GM10266 (cell line): Measurements from ENCODE around the gene PGGHG.

Source experiments
- DNase-seq: peaks from one replicate; pipeline ENCODE4 v3.0.0; 2012; ENCODE audit errors: extremely low spot score
- TF ChIP-seq, protein P1 (sequence below): IDR thresholded peaks from 2 replicates; pipeline ENCODE4 v1.5.1; 2012; ENCODE audit warnings: mild to moderate bottlenecking, low read depth; ENCODE audit not compliant: control insufficient read depth, insufficient read depth; ENCODE audit errors: missing control alignments

Gene PGGHG

DNA sequence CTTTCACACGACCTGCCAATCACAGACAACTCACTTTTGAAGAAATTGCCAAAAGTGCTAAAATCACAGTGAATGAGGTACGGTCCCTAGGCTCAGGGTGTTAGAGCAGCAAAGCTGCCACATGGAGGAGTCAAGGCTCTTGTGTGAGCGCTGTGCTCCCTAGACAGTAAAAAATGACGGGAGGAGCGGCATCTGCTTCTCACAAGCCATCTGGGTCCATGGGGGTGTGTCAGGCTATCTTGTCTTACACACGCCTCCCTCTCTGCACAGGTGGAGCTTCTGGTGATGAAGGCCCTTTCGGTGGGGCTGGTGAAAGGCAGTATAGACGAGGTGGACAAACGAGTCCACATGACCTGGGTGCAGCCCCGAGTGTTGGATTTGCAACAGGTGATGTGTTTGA, 37.4 kb upstream of the PGGHG start:
- no peak for DNase-seq
- TF ChIP-seq, protein P1, sequence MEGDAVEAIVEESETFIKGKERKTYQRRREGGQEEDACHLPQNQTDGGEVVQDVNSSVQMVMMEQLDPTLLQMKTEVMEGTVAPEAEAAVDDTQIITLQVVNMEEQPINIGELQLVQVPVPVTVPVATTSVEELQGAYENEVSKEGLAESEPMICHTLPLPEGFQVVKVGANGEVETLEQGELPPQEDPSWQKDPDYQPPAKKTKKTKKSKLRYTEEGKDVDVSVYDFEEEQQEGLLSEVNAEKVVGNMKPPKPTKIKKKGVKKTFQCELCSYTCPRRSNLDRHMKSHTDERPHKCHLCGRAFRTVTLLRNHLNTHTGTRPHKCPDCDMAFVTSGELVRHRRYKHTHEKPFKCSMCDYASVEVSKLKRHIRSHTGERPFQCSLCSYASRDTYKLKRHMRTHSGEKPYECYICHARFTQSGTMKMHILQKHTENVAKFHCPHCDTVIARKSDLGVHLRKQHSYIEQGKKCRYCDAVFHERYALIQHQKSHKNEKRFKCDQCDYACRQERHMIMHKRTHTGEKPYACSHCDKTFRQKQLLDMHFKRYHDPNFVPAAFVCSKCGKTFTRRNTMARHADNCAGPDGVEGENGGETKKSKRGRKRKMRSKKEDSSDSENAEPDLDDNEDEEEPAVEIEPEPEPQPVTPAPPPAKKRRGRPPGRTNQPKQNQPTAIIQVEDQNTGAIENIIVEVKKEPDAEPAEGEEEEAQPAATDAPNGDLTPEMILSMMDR = no peak

DNA sequence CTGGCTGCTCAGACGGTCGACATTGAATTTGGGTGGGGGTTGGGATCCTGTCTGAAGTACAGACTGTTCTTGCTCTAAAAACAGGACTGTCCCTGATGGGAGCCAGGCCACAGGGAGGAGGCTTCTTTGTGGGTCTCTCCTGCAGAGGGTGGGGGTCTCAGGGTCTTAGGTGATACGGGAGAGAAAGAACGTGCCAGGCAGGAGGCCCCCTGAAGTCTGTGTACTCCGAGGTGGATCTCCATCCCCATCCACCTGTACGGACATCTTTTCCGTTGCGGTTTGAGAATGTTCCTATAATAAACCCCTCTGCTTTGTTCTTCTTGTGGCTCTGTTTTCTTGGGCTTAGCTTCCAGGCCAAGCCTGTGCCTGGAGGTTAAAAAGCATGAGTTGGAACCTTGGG, 36.3 kb upstream of the PGGHG start:
- DNase-seq = no peak
- TF ChIP-seq, protein P1 = no peak

GRCh38 chr11:253160-253885, 35.6 kb upstream of the PGGHG start:
- DNase-seq = no peak
- TF ChIP-seq, protein P1 = no peak

GRCh38 chr11:253886-254270, 35.0 kb upstream of the PGGHG start:
- DNase-seq = no peak
- TF ChIP-seq, protein P1 = no peak

DNA sequence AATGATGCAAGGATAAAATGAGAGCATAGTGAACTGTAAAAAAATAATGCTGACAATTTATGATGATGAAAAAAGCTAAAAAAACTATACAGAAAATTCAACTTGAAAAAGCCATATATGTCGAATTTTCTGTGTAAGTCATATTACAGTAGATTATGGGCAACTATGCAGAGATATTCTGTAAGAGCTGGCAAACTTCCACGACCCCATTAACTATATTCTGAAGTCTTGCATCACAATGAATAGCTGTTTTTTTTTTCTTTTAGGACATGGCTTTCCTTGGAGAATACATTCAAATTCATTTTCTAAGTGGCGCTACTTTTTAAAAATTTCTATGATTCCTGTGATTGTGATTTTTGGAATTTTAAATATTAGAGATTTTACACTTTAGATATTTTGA, 33.8 kb upstream of the PGGHG start:
- DNase-seq = no peak
- TF ChIP-seq, protein P1 = no peak

DNA sequence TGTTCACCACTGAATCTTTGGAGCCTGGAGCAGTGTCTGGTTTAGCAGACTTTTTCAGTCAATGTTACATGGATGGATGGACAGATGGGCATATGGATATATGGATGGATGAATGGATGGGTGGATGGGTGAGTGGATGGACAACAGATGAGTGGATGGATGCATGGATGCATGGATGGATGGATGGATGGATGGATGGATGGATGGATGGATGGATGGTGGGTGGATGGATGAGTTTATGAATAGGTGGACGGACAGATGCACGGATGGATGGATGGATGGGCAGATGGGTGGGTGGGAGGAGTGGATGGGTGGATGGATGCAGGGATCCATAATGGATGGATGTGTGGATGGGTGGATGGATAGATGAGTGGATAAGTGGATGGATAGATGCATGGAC, 33.1 kb upstream of the PGGHG start:
- no peak for DNase-seq
- TF ChIP-seq, protein P1 = no peak

GRCh38 chr11:256952-257737, 31.8 kb upstream of the PGGHG start:
- no peak for DNase-seq
- TF ChIP-seq, protein P1 = no peak
